Measurements from ENCODE around the gene TMEM258.

Gene TMEM258

DNA sequence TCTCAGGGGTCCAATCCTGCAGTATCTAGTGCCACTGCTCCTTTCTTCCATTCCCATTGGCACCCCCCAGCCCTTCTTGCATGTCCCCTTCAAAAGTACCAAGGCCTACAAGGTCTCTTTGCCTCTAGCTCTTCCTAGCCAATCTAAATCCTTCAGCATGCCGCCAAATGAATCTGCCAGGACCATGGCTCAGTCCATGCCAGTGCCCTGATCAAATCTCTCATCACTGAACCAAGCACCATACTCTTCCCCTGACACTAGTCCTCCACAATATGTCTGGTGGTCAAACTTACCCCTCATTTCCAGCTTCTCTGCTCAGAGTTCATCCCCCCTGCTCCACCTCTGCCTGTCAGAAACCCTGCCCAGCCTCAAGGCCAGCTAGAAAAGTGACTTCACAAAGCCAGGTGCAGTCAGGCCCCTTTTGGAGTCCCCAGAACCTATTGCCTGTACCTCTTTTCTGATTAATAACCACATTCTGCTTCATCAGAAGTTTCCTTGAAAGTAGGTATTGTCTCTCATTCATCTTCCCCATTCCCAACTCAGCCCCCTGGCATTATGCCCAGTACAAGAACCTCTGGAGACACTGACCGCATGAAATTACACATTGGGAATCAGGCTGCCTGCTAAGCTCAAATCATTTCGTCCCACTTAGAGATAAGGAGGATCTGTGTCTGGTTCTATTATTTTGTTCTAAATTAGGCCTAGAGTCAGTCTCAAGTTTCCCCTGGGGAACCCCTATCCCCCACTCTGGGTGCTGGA is 11.7 kb upstream of the TMEM258 start:
- Histone ChIP-seq H3K9me2 (ENCODE audit: low read depth, low read length) (no peaks in the 10 kb centered on the region), H3K27me3 (ENCODE audit: insufficient read depth, low read length) (no peaks in the 10 kb centered on the region), H3K9ac (ENCODE audit: low read length) (no peak overlapping the region), H3K4me2 (ENCODE audit: low read length) (no peak overlapping the region), H3K79me2 (ENCODE audit: insufficient read depth, low read length) (no peaks in the 10 kb centered on the region), H3K4me1 (ENCODE audit: insufficient read depth, low read length, severe bottlenecking) (peaks cover 7% of the 10 kb centered on the region), H3K9me3 (ENCODE audit: low read length) (no peaks in the 10 kb centered on the region), H2AFZ (ENCODE audit: low read length) (no peak overlapping the region), H3F3A (ENCODE audit: insufficient read depth, low read length) (no peaks in the 10 kb centered on the region), H3K4me3 (ENCODE audit: low read depth, low read length, poor library complexity, severe bottlenecking) (no peak overlapping the region), H3K36me3 (ENCODE audit: insufficient read depth, low read length) (peaks cover 37% of the 10 kb centered on the region), H4K20me1 (ENCODE audit: insufficient read depth, low read length) (no peaks in the 10 kb centered on the region), H3K27ac (ENCODE audit: low read depth, low read length, poor library complexity, severe bottlenecking) (no peak overlapping the region)
- TF ChIP-seq CTCF (IDR thresholded peaks at IDR 0.05; ENCODE audit: low read length) (no peak), EZH2 (IDR thresholded peaks at IDR 0.05; ENCODE audit: borderline replicate concordance, low read length) (no peak)

DNA sequence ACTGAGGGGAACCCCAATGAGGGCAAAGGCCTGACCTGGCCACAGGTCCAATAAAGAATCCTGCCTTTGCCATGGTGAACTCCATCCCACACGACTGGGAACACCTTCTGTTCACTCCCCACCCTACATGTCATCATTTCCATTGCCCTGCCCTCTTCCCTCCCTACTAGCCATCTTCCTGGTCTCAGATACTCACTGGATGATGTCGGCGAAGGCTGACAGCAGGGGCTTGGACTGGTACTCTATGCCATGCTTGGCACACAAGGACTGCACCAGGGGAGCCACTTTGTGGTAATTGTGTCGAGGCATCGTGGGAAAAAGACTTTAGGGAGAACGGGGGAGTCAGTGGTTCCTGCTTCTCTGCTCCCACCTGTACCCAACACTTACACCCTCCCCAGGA is 10.2 kb upstream of the TMEM258 start:
- Histone ChIP-seq H3K9me2 (ENCODE audit: low read depth, low read length) (no peaks in the 10 kb centered on the region), H3F3A (ENCODE audit: insufficient read depth, low read length) (no peaks in the 10 kb centered on the region), H3K9ac (ENCODE audit: low read length) (no peak overlapping the region), H3K79me2 (ENCODE audit: insufficient read depth, low read length) (peaks cover 9% of the 10 kb centered on the region), H3K27ac (ENCODE audit: low read depth, low read length, poor library complexity, severe bottlenecking) (no peak overlapping the region), H3K36me3 (ENCODE audit: insufficient read depth, low read length) (peaks cover 47% of the 10 kb centered on the region), H3K4me3 (ENCODE audit: low read depth, low read length, poor library complexity, severe bottlenecking) (no peak overlapping the region), H2AFZ (ENCODE audit: low read length) (no peak overlapping the region), H3K4me1 (ENCODE audit: insufficient read depth, low read length, severe bottlenecking) (peaks cover 16% of the 10 kb centered on the region), H3K4me2 (ENCODE audit: low read length) (no peak overlapping the region), H3K27me3 (ENCODE audit: insufficient read depth, low read length) (no peaks in the 10 kb centered on the region), H4K20me1 (ENCODE audit: insufficient read depth, low read length) (no peaks in the 10 kb centered on the region), H3K9me3 (ENCODE audit: low read length) (no peaks in the 10 kb centered on the region)
- no peak for TF ChIP-seq EZH2 (IDR thresholded peaks at IDR 0.05; ENCODE audit: borderline replicate concordance, low read length)

DNA sequence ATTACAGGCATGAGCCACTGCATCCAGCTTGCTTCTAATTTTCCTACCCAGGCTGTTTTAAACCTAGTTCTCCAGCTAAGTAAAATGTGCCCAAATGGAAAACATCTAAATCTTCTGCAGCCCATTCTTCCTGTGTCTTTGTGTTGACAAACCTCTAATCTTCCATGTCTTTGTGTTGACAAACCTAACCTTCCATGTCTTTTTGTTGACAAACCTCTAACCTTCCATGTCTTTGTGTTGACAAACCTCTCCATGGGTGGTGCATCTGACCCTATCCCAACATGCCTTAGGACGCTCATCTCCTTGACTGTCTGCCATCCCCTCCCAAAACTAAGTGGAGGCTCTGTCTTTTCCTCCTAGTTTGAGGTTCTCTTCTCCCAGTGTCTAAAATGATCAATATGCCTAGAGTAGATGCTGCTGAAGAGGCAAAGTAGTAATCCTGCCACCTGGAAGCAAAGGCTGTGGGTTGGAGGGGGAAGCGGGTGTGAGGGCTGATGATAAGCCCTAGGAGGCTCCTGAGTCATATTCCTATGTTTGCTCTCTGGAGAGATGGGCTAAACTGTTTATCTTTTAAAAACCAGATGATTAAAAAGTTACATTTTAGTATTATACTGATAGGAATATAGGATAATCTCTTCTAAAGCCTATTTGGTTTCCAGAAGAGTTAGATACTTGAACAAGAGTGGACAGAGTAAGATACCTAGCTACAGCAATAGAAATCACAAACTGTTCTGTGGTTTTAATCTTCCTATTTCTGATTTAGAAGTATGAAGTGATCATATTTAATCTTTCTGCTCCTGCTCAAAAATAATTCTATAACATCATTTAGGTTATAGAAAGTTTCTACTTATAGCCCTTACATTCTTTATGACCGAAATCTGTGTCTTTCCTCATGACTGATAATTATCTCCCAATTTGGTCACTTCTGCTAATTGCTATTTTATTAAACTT is 8.2 kb upstream of the TMEM258 start:
- Histone ChIP-seq H3K4me3 (ENCODE audit: low read depth, low read length, poor library complexity, severe bottlenecking) (no peak overlapping the region), H3K9me2 (ENCODE audit: low read depth, low read length) (no peaks in the 10 kb centered on the region), H3K79me2 (ENCODE audit: insufficient read depth, low read length) (peaks cover 16% of the 10 kb centered on the region), H4K20me1 (ENCODE audit: insufficient read depth, low read length) (no peaks in the 10 kb centered on the region), H3K9ac (ENCODE audit: low read length) (no peak overlapping the region), H3K27me3 (ENCODE audit: insufficient read depth, low read length) (no peaks in the 10 kb centered on the region), H2AFZ (ENCODE audit: low read length) (no peak overlapping the region), H3K9me3 (ENCODE audit: low read length) (no peaks in the 10 kb centered on the region), H3K4me2 (ENCODE audit: low read length) (no peak overlapping the region), H3K4me1 (ENCODE audit: insufficient read depth, low read length, severe bottlenecking) (peaks cover 29% of the 10 kb centered on the region), H3K36me3 (ENCODE audit: insufficient read depth, low read length) (peaks cover 59% of the 10 kb centered on the region), H3F3A (ENCODE audit: insufficient read depth, low read length) (peaks cover 4% of the 10 kb centered on the region; the same call in 1 of the 2 replicates), H3K27ac (ENCODE audit: low read depth, low read length, poor library complexity, severe bottlenecking) (no peak overlapping the region)
- no peak for TF ChIP-seq CTCF (IDR thresholded peaks at IDR 0.05; ENCODE audit: low read length)
- TF ChIP-seq EZH2 (IDR thresholded peaks at IDR 0.05; ENCODE audit: borderline replicate concordance, low read length): no peak

Measured in OCI-LY1 (cell line).